ENCODE measurements around the gene ZNF616.

The ZNF616 gene

GRCh38 chr19:52139252-52140031 lies at the start of gene ZNF616:
TSS of gene ZNF616 (minus strand) at chr19:52139938. CDS start at chr19:52130512, 9,426 bp downstream.
- peak; percentile 94 for DNase-seq

- DNase-seq = no peak
These were observed 49.3 kb upstream of the ZNF616 start for GRCh38 chr19:52188822-52189734.

GRCh38 chr19:52187407-52187806 lies 47.7 kb upstream of the ZNF616 start:
- DNase-seq = no peak

GRCh38 chr19:52176574-52176973 lies 36.8 kb upstream of the ZNF616 start:
- no peak for DNase-seq

- no peak for DNase-seq
These were observed 32.6 kb upstream of the ZNF616 start for GRCh38 chr19:52172347-52172746.

GRCh38 chr19:52171321-52172169 lies 31.8 kb upstream of the ZNF616 start, which contains the start of gene ZNF836:
TSS of gene ZNF836 (minus strand) at chr19:52171621. CDS start at chr19:52168072, 3,549 bp downstream.
- DNase-seq = peak; percentile 59

GRCh38 chr19:52170863-52171320 lies 31.2 kb upstream of the ZNF616 start:
- no peak for DNase-seq

GRCh38 chr19:52170304-52170703 lies 30.6 kb upstream of the ZNF616 start:
- DNase-seq = no peak

GRCh38 chr19:52155596-52156359 lies 16.0 kb upstream of the ZNF616 start:
- no peak for DNase-seq

GRCh38 chr19:52148256-52148655 lies 8.5 kb upstream of the ZNF616 start:
- DNase-seq = no peak

GRCh38 chr19:52142001-52142595 lies 2.4 kb upstream of the ZNF616 start:
- no peak for DNase-seq

GRCh38 chr19:52141203-52141602 lies 1.5 kb upstream of the ZNF616 start:
- no peak for DNase-seq

- DNase-seq = no peak
These were observed 433 bp upstream of the ZNF616 start for GRCh38 chr19:52140032-52140710.

- DNase-seq = no peak
These were observed 821 bp downstream of the ZNF616 start for GRCh38 chr19:52138983-52139251.

- peak; percentile 34 for DNase-seq
These were observed 1.3 kb downstream of the ZNF616 start for GRCh38 chr19:52138278-52138982.

- no peak for DNase-seq
These were observed 19.5 kb downstream of the ZNF616 start for GRCh38 chr19:52120286-52120685.

- DNase-seq = no peak
These were observed 24.1 kb downstream of the ZNF616 start for GRCh38 chr19:52115526-52116053.

GRCh38 chr19:52114691-52115090 lies 25.0 kb downstream of the ZNF616 start:
- no peak for DNase-seq

- DNase-seq = no peak
These were observed 27.1 kb downstream of the ZNF616 start for GRCh38 chr19:52112624-52113023.

- no peak for DNase-seq
These were observed 29.0 kb downstream of the ZNF616 start for GRCh38 chr19:52110780-52111179.

All from fibroblast of skin of right quadriceps (primary cell).